ENCODE measurements around the gene ZMAT5.

ZMAT5 gene

GRCh38 chr22:29729161-29729560, 37.6 kb downstream of the ZMAT5 start:
- Histone ChIP-seq H3K9me3 (ENCODE audit: control insufficient read depth, low read length) (no peaks in the 10 kb centered on the region), H3K36me3 (ENCODE audit: control insufficient read depth, insufficient read depth, low read length) (no peaks in the 10 kb centered on the region), H3K4me3 (ENCODE audit: extremely low read depth, insufficient read depth, low read length, poor library complexity, severe bottlenecking) (no peak overlapping the region), H3K27ac (ENCODE audit: low read depth, low read length, severe bottlenecking) (no peak overlapping the region), H3K4me1 (ENCODE audit: control insufficient read depth, insufficient read depth, low read length, poor library complexity, severe bottlenecking) (no peaks in the 10 kb centered on the region)
- 91 to 97% methylated on average over 18 to 20 of the region's 20 CpGs for WGBS, 2 experiments (ENCODE audit: insufficient coverage in 2 of 2)

GRCh38 chr22:29727131-29727523, 39.7 kb downstream of the ZMAT5 start:
- Histone ChIP-seq H3K9me3 (ENCODE audit: control insufficient read depth, low read length) (no peaks in the 10 kb centered on the region), H3K4me1 (ENCODE audit: control insufficient read depth, insufficient read depth, low read length, poor library complexity, severe bottlenecking) (no peaks in the 10 kb centered on the region), H3K36me3 (ENCODE audit: control insufficient read depth, insufficient read depth, low read length) (no peaks in the 10 kb centered on the region), H3K4me3 (ENCODE audit: extremely low read depth, insufficient read depth, low read length, poor library complexity, severe bottlenecking) (no peak overlapping the region), H3K27ac (ENCODE audit: low read depth, low read length, severe bottlenecking) (no peak overlapping the region)
- WGBS, 2 experiments (ENCODE audit: insufficient coverage in 2 of 2), result 9 to 15% methylated on average over 8 to 10 of the region's 17 CpGs

- Histone ChIP-seq H3K9me3 (ENCODE audit: control insufficient read depth, low read length) (no peaks in the 10 kb centered on the region), H3K4me3 (ENCODE audit: extremely low read depth, insufficient read depth, low read length, poor library complexity, severe bottlenecking) (no peak overlapping the region), H3K27ac (ENCODE audit: low read depth, low read length, severe bottlenecking) (no peak overlapping the region), H3K36me3 (ENCODE audit: control insufficient read depth, insufficient read depth, low read length) (no peaks in the 10 kb centered on the region), H3K4me1 (ENCODE audit: control insufficient read depth, insufficient read depth, low read length, poor library complexity, severe bottlenecking) (no peaks in the 10 kb centered on the region)
- WGBS, 2 experiments (ENCODE audit: insufficient coverage in 2 of 2), result 32 to 36% methylated on average over 11 to 15 of the region's 15 CpGs
Observed at GRCh38 chr22:29726512-29727130, 40.2 kb downstream of the ZMAT5 start.

GRCh38 chr22:29726106-29726505, 40.7 kb downstream of the ZMAT5 start:
- Histone ChIP-seq H3K27ac (ENCODE audit: low read depth, low read length, severe bottlenecking) (no peak overlapping the region), H3K9me3 (ENCODE audit: control insufficient read depth, low read length) (no peaks in the 10 kb centered on the region), H3K4me3 (ENCODE audit: extremely low read depth, insufficient read depth, low read length, poor library complexity, severe bottlenecking) (no peak overlapping the region), H3K4me1 (ENCODE audit: control insufficient read depth, insufficient read depth, low read length, poor library complexity, severe bottlenecking) (no peaks in the 10 kb centered on the region), H3K36me3 (ENCODE audit: control insufficient read depth, insufficient read depth, low read length) (no peaks in the 10 kb centered on the region)
- 86 to 95% methylated on average over 7 of the region's 7 CpGs for WGBS, 2 experiments (ENCODE audit: insufficient coverage in 2 of 2)

- Histone ChIP-seq H3K9me3 (ENCODE audit: control insufficient read depth, low read length) (no peaks in the 10 kb centered on the region), H3K4me1 (ENCODE audit: control insufficient read depth, insufficient read depth, low read length, poor library complexity, severe bottlenecking) (no peaks in the 10 kb centered on the region), H3K27ac (ENCODE audit: low read depth, low read length, severe bottlenecking) (no peak overlapping the region), H3K4me3 (ENCODE audit: extremely low read depth, insufficient read depth, low read length, poor library complexity, severe bottlenecking) (no peak overlapping the region), H3K36me3 (ENCODE audit: control insufficient read depth, insufficient read depth, low read length) (no peaks in the 10 kb centered on the region)
- 60 to 91% methylated on average over 1 to 4 of the region's 8 CpGs for WGBS, 2 experiments (ENCODE audit: insufficient coverage in 2 of 2)
Observed at GRCh38 chr22:29724843-29725242, 42.0 kb downstream of the ZMAT5 start.

- H3K4me1 ChIP-seq (ENCODE audit: control insufficient read depth, insufficient read depth, low read length, poor library complexity, severe bottlenecking), result no peaks in the 10 kb centered on the region
- no peaks in the 10 kb centered on the region for H3K36me3 ChIP-seq (ENCODE audit: control insufficient read depth, insufficient read depth, low read length)
- H3K9me3 ChIP-seq (ENCODE audit: control insufficient read depth, low read length), result no peaks in the 10 kb centered on the region
- no peak overlapping the region for H3K27ac ChIP-seq (ENCODE audit: low read depth, low read length, severe bottlenecking)
- H3K4me3 ChIP-seq (ENCODE audit: extremely low read depth, insufficient read depth, low read length, poor library complexity, severe bottlenecking), result no peak overlapping the region
- WGBS, 2 experiments (ENCODE audit: insufficient coverage in 2 of 2), result 92 to 97% methylated on average over 8 to 9 of the region's 10 CpGs
Observed at GRCh38 chr22:29723766-29724165, 43.0 kb downstream of the ZMAT5 start.

- 80 to 84% methylated on average over 11 to 16 of the region's 16 CpGs for WGBS, 2 experiments (ENCODE audit: insufficient coverage in 2 of 2)
- H3K36me3 ChIP-seq (ENCODE audit: control insufficient read depth, insufficient read depth, low read length), result no peaks in the 10 kb centered on the region
- H3K27ac ChIP-seq (ENCODE audit: low read depth, low read length, severe bottlenecking), result no peak overlapping the region
- no peaks in the 10 kb centered on the region for H3K9me3 ChIP-seq (ENCODE audit: control insufficient read depth, low read length)
- H3K4me1 ChIP-seq (ENCODE audit: control insufficient read depth, insufficient read depth, low read length, poor library complexity, severe bottlenecking), result no peaks in the 10 kb centered on the region
- H3K4me3 ChIP-seq (ENCODE audit: extremely low read depth, insufficient read depth, low read length, poor library complexity, severe bottlenecking), result no peak overlapping the region
Observed at GRCh38 chr22:29722587-29722986, 44.2 kb downstream of the ZMAT5 start.

GRCh38 chr22:29722151-29722550, 44.7 kb downstream of the ZMAT5 start:
- Histone ChIP-seq H3K9me3 (ENCODE audit: control insufficient read depth, low read length) (no peaks in the 10 kb centered on the region), H3K27ac (ENCODE audit: low read depth, low read length, severe bottlenecking) (no peak overlapping the region), H3K36me3 (ENCODE audit: control insufficient read depth, insufficient read depth, low read length) (no peaks in the 10 kb centered on the region), H3K4me3 (ENCODE audit: extremely low read depth, insufficient read depth, low read length, poor library complexity, severe bottlenecking) (no peak overlapping the region), H3K4me1 (ENCODE audit: control insufficient read depth, insufficient read depth, low read length, poor library complexity, severe bottlenecking) (no peaks in the 10 kb centered on the region)
- WGBS, 2 experiments (ENCODE audit: insufficient coverage in 2 of 2), result 87% methylated on average over 4 of the region's 7 CpGs; no CpG with 5 or more reads in 1 of the 2 experiments

GRCh38 chr22:29720811-29721323, 45.9 kb downstream of the ZMAT5 start:
- WGBS, 2 experiments (ENCODE audit: insufficient coverage in 2 of 2), result 3 to 4% methylated on average over 38 to 51 of the region's 53 CpGs
- H3K27ac ChIP-seq (ENCODE audit: low read depth, low read length, severe bottlenecking), result no peak overlapping the region
- H3K36me3 ChIP-seq (ENCODE audit: control insufficient read depth, insufficient read depth, low read length), result no peaks in the 10 kb centered on the region
- H3K4me3 ChIP-seq (ENCODE audit: extremely low read depth, insufficient read depth, low read length, poor library complexity, severe bottlenecking), result no peak overlapping the region
- H3K9me3 ChIP-seq (ENCODE audit: control insufficient read depth, low read length), result no peaks in the 10 kb centered on the region
- H3K4me1 ChIP-seq (ENCODE audit: control insufficient read depth, insufficient read depth, low read length, poor library complexity, severe bottlenecking), result no peaks in the 10 kb centered on the region

GRCh38 chr22:29719899-29720645, 46.7 kb downstream of the ZMAT5 start, which contains the start of gene CABP7:
Gene CABP7 (plus strand): TSS chr22:29720003. CDS start chr22:29720425, 422 bp downstream.
- Histone ChIP-seq H3K27ac (ENCODE audit: low read depth, low read length, severe bottlenecking) (no peak within 1 kb of the TSS), H3K36me3 (ENCODE audit: control insufficient read depth, insufficient read depth, low read length) (no peaks in the 10 kb centered on the region), H3K4me1 (ENCODE audit: control insufficient read depth, insufficient read depth, low read length, poor library complexity, severe bottlenecking) (no peaks in the 10 kb centered on the region), H3K9me3 (ENCODE audit: control insufficient read depth, low read length) (no peaks in the 10 kb centered on the region), H3K4me3 (ENCODE audit: extremely low read depth, insufficient read depth, low read length, poor library complexity, severe bottlenecking) (no peak within 1 kb of the TSS)
- WGBS, 2 experiments (ENCODE audit: insufficient coverage in 2 of 2), result 1% methylated on average over 66 to 72 of the region's 115 CpGs
